GM18867 (cell line): ENCODE results near the gene ABCA7.

Source experiments
- ATAC-seq: cut with Tn5 transposase; IDR thresholded peaks from one replicate; pipeline ENCODE4 v1.9.1; 2021; ENCODE audit warnings: mild to moderate bottlenecking, moderate library complexity; ENCODE audit not compliant: unreplicated experiment

Gene ABCA7, protein sequence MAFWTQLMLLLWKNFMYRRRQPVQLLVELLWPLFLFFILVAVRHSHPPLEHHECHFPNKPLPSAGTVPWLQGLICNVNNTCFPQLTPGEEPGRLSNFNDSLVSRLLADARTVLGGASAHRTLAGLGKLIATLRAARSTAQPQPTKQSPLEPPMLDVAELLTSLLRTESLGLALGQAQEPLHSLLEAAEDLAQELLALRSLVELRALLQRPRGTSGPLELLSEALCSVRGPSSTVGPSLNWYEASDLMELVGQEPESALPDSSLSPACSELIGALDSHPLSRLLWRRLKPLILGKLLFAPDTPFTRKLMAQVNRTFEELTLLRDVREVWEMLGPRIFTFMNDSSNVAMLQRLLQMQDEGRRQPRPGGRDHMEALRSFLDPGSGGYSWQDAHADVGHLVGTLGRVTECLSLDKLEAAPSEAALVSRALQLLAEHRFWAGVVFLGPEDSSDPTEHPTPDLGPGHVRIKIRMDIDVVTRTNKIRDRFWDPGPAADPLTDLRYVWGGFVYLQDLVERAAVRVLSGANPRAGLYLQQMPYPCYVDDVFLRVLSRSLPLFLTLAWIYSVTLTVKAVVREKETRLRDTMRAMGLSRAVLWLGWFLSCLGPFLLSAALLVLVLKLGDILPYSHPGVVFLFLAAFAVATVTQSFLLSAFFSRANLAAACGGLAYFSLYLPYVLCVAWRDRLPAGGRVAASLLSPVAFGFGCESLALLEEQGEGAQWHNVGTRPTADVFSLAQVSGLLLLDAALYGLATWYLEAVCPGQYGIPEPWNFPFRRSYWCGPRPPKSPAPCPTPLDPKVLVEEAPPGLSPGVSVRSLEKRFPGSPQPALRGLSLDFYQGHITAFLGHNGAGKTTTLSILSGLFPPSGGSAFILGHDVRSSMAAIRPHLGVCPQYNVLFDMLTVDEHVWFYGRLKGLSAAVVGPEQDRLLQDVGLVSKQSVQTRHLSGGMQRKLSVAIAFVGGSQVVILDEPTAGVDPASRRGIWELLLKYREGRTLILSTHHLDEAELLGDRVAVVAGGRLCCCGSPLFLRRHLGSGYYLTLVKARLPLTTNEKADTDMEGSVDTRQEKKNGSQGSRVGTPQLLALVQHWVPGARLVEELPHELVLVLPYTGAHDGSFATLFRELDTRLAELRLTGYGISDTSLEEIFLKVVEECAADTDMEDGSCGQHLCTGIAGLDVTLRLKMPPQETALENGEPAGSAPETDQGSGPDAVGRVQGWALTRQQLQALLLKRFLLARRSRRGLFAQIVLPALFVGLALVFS (N-terminal part only)

GRCh38 chr19:1039646-1040475 is at the start of gene ABCA7:
ABCA7 (plus strand) TSS chr19:1040107; CDS start chr19:1041362, 1,255 bp downstream.
- peak; percentile 66 for ATAC-seq

- ATAC-seq, result no peak
Measured at GRCh38 chr19:990119-990571, 49.8 kb upstream of the ABCA7 start.

DNA sequence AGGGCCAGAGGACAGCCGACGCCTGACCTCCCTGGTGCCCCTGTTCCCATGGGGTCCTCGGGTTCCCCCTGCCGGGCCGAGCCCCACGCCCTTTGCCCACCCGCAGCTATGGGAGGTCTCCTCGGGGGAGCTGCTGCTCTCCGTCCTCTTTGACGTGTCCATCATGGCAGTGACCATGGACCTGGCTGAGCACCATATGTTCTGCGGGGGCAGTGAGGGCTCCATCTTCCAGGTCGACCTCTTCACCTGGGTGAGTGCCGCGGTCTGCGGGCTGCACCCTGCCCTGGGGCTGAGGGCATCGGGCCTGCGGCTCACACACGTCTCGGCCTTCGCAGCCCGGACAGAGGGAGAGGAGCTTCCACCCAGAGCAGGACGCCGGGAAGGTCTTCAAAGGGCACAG is 49.2 kb upstream of the ABCA7 start:
- ATAC-seq, result no peak

DNA sequence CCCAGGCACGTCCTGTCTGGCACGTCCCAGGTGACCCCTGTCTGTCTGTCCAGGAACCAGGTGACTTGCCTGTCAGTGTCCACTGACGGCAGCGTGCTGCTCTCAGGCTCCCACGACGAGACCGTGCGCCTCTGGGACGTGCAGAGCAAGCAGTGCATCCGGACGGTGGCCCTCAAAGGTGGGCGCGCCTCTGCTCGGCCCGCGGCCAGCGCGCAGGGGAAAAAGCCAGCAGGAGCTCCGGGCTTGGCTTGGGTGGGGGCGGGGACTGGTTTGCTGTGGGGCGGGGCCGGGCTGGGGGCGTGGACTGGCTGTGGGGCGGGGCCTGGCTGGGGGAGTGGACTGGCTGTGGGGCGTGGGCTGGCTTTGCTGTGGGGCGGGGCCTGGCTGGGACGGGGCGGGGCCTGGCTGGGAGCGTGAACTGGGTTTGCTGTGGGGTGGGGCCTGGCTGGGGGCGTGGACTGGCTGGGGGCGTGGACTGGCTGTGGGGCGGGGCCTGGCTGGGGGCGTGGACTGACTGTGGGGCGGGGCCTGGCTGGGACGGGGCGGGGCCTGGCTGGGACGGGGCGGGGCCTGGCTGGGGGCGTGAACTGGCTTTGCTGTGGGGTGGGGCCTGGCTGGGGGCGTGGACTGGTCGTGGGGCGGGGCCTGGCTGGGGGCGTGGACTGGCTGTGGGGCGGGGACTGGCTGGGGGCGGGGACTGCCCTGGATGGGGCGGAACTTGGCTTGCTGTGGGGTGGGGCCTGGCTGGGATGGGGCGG is 48.6 kb upstream of the ABCA7 start:
- ATAC-seq, result no peak

DNA sequence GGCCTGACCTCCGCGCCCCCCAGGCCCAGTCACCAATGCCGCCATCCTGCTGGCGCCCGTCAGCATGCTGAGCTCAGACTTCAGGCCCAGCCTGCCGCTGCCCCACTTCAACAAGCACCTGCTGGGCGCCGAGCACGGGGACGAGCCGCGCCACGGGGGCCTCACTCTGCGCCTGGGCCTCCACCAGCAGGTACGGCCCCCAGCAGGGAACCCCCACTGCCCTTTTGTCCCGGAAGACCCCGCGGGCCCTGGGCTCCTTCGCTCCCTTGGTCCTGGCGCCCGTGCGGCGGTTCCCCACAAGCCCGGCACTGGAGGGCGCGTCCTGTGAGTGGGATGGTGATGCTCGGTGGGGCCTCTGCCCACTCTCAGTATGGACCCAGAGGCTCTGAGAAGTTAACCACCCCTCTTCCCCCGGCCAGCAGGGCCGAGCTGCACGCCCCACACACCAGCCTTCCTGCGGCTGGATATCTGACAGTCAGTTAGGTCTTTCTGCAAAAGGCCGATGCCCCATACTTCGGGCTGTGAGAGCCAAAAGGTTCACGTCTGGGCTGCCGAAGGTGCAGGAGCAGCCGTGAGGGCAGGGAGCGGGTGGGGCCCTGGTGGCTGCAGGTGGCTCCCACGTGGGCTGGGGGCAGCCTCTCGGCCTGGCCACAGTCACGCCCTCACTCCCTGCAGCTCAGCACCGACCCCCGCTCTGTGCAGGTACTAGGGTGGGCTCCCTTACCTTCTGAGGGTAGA is 47.8 kb upstream of the ABCA7 start:
- no peak for ATAC-seq

DNA sequence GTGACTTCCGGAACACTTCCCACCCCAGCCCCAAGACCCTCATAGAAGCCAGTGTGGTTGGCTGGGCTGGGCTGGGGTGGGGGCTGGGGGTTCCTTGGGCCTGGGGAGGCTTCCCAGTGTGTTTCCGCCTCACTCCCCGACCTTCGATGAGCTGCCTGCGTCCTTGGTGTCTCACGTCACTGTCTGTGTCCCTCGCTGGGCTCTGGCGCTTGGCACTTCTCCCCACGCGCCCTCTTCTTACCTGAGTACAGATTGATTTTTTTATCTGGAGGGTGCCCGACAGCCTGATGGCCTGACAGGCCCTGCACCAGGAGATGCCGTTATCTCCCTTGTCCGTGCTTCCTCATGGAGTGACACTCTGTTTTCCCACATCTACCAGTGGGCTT is 47.2 kb upstream of the ABCA7 start:
- no peak for ATAC-seq

- ATAC-seq, result no peak
Measured at GRCh38 chr19:993361-993830, 46.5 kb upstream of the ABCA7 start.

DNA sequence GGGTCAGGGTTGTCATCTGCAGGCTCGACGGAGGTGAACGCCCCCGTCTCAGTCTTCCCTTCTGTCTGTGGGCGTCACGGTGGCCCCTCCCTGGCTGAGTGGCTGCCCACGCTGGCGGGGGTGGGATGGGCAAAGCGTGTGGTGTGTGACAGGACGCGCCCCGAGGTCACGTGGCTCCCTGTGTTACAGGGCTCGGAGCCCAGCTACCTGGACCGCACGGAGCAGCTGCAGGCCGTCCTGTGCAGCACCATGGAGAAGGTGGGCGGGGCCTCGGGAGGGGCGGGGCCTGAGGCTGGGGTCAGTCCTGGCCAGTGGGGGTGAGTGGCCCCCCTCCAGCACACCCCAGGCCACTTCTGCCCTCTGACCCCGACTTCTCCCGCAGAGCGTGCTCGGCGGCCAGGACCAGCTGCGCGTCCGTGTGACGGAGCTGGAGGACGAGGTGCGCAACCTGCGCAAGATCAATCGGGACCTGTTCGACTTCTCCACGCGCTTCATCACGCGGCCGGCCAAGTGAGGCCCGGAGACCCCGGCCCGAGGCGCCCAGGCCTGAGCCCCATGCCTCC is 46.0 kb upstream of the ABCA7 start:
- no peak for ATAC-seq

GRCh38 chr19:994516-994915 is 45.4 kb upstream of the ABCA7 start:
- ATAC-seq, result no peak

DNA sequence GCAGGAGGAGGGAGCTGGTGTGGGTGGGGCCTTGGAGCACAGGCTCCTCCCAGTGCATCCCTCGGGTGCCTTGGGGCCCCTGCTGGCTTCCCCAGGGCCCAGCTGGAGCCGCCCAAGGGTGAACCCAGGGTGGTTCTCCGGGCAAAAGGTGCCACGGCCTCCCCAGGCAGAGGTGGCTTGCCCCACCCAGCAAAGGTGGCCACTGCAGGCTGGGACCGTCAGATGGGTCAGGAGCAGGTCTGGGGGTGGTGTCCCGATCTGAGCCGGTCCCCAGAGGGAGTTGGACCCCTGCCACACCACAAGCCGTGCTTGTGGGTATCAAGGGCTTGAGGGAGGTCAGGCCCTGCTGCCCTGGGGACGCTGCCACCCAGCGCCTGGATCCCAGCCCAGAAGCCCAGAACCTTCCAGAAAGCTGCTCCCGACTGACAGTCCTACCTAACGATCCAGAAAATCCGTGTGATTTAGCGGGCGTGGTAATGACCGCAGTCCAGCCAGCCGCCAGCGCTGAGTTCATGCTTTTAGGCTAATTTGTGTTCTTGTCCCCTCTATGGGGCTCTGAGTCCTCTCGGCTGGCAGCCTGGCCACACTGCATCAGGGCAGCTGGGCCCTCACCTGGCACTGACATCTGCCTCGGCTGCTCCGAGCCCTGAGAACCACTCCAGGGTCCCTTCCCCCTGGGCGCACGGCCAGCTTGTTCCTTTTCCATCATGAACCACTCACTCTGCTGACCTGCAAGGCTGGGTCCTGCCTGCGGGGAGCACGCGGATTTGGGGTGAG is 44.7 kb upstream of the ABCA7 start:
- no peak for ATAC-seq

DNA sequence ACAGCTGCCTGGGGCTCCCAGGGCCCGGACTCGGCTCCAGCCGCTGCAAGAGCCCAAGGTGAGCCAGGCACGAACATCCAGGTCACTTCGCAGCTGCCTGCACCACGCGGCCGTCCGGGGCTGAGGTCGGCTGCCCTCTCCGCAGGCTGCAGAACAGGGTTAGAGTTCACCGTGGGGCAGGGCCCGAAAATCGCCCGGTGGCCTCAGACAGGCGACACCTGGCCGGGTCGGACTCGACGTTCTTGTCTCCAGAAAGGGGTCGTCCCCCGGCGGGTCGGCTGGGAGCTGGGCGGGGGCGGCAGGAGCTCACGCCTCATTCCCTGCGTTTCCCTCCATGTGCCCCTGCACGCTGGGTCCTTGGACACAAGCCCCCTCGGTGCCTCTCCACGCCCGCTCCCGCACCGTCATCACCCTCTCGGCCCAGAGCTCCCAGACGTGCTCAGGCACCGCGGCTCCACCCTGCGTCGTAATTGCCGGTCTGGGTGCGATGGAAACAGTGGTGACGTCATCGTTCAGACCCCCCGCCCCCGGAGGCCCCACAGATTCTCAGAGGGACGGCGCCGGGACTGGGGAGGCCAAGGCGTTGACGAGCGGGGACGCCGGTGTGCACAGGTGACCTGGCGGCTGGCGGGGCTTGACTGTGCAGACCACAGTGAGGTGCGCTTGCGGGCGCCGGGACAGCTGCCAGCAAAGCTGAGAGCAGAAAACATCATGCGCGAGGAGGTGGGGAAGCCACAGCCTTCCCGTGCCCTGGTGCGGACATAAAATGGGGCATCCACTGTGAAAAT is 43.7 kb upstream of the ABCA7 start:
- ATAC-seq, result no peak

DNA sequence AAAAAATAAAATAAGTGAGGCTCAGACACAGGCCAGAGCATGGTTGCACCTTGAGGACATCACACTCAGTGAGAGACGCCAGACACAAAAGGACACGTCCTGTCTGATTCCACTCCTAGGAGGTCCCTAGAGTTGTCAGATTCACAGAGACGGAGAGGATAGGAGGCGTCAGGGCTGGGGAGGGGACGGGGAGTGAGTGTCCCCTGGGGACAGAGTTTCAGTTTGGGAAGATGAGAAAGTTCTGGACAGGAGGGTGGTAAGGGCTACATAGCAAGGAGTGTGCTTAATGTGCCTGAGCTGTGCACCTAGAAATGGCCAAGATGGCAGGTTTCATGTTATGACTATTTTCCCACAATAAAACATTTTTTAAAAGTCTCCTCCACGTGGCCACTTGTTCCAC is 41.8 kb upstream of the ABCA7 start:
- ATAC-seq, result no peak

- no peak for ATAC-seq
Measured at GRCh38 chr19:999379-999719, 40.6 kb upstream of the ABCA7 start.

DNA sequence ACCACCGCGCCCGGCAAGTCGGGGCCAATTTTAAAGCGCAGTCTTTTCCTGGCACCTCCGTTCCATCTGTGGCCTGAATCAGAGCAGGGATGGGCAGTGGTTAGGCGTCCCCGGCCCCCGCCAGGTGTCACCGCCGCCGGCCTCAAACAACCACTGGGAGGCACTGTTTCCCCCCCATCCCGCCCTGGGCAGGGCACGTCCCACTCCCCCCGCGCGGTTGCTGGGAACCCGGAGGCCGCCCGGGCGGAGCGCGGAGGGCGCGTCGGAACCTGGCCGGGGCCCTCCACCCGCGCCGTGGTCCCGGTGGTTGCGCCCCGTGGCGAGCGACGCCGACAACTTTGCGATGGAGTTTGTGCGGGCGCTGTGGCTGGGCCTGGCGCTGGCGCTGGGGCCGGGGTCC is 39.8 kb upstream of the ABCA7 start, which contains the start of gene GRIN3B:
TSS of gene GRIN3B (plus strand) at position 325 of the 400 bp plus-strand sequence. CDS start at position 344, 19 bp downstream.
- ATAC-seq, result no peak

GRCh38 chr19:1000591-1001537 is 39.0 kb upstream of the ABCA7 start:
- no peak for ATAC-seq
